Right lobe of liver (tissue), 4 donors: ENCODE data around the gene CNIH3.
A peak's percentile ranks its signal among the peaks of the same experiment; 100 is the strongest.

Experiments used
- POLR2A ChIP-seq: fragments of 450-650 bp; IDR thresholded peaks from one replicate; pipeline ENCODE4 v1.6.1; 2017; ENCODE audit warnings: antibody characterized with exemption, mild to moderate bottlenecking
- TF ChIP-seq, protein P1 (sequence below), 4 donors: fragments of 200-600 bp in 3 of 4; fragments of 450-650 bp in 1 of 4; IDR thresholded peaks; one replicate each; pipeline versions ENCODE4 v1.5.1 to v1.8.0; 2016 to 2022; ENCODE audit warnings: antibody characterized with exemption in 4 of 4, mild to moderate bottlenecking in 2 of 4
- donor health status: DM: no; HTN: no; CAD: no.
- donor health status: DM: no; HTN: no; CAD: no.
- donor health status: DM: no; HTN: yes; CAD: no.

DNA sequence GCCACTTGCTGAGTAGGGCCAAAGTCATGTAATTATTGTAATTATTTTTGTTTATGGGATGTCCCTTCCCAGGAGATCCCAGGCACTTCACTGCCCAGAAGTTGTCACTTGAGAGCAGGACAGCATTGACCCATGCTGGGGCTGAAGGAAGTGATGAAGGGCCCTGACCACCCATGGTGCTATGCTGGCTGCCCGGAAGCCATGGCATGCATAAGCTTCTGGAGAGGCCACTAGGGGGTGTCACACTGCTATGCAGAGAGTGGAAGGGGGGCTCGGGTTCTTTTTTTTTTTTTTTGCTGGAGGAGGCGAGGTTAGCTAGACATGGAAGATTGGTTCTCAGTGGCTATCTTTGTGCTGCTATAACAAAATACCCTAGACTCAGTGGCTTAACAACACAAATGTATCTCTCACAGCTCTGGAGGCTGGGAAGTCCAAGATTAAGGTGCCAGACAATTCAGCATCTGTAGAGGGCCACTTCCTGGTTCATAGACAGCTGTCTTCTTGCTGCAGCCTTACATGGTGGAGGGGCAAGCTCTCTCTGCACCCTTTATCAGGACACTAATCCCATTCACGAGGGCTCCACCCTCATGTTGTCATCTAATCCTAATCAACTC is 84.9 kb downstream of the CNIH3 start:
- TF ChIP-seq, protein P1, sequence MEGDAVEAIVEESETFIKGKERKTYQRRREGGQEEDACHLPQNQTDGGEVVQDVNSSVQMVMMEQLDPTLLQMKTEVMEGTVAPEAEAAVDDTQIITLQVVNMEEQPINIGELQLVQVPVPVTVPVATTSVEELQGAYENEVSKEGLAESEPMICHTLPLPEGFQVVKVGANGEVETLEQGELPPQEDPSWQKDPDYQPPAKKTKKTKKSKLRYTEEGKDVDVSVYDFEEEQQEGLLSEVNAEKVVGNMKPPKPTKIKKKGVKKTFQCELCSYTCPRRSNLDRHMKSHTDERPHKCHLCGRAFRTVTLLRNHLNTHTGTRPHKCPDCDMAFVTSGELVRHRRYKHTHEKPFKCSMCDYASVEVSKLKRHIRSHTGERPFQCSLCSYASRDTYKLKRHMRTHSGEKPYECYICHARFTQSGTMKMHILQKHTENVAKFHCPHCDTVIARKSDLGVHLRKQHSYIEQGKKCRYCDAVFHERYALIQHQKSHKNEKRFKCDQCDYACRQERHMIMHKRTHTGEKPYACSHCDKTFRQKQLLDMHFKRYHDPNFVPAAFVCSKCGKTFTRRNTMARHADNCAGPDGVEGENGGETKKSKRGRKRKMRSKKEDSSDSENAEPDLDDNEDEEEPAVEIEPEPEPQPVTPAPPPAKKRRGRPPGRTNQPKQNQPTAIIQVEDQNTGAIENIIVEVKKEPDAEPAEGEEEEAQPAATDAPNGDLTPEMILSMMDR (IDR thresholded peaks at IDR 0.05) = peak in 3 of 4 donors; percentile 14 to 38 (median 23)
- TF ChIP-seq POLR2A = no peak
